Neural cell (in vitro differentiated cells): ENCODE results near the gene DNASE1L2.
"Not testable (repeated sequence)": the region's sequence is repeated elsewhere in the genome, so short reads cannot be mapped to it uniquely, and the experiment has no call there.

Experiments used
- CTCF ChIP-seq: fragments of 450-650 bp; IDR thresholded peaks from 2 replicates; pipeline ENCODE4 v1.5.1; 2014; ENCODE audit warnings: antibody characterized with exemption, mild to moderate bottlenecking, moderate library complexity; ENCODE audit not compliant: poor library complexity, severe bottlenecking
- EP300 ChIP-seq: fragments of 450-650 bp; conservative IDR thresholded peaks from 2 replicates; pipeline ENCODE4 v1.6.1; 2014; ENCODE audit warnings: antibody characterized with exemption, mild to moderate bottlenecking, moderate library complexity; ENCODE audit not compliant: poor library complexity, severe bottlenecking
- EZH2 ChIP-seq: fragments of 200-600, 300-800 bp; shearing (Covaris generic), sonication (generic); IDR thresholded peaks from 2 replicates; pipeline ENCODE4 v1.6.1; 2014; ENCODE audit warnings: antibody characterized with exemption, low read length, borderline replicate concordance, mild to moderate bottlenecking; ENCODE audit not compliant: insufficient read depth, poor library complexity, severe bottlenecking
- MXI1 ChIP-seq: fragments of 450-650 bp; conservative IDR thresholded peaks from 2 replicates; pipeline ENCODE4 v1.6.1; 2014; ENCODE audit warnings: antibody characterized with exemption, mild to moderate bottlenecking; ENCODE audit not compliant: poor library complexity, severe bottlenecking
- POLR2AphosphoS5 ChIP-seq: IDR thresholded peaks from 2 replicates; pipeline ENCODE4 v1.6.1; 2012
- RAD21 ChIP-seq: fragments of 450-650 bp; conservative IDR thresholded peaks from 2 replicates; pipeline ENCODE4 v1.6.1; 2014; ENCODE audit warnings: antibody characterized with exemption, mild to moderate bottlenecking, moderate library complexity
- SMC3 ChIP-seq: fragments of 450-650 bp; conservative IDR thresholded peaks from 2 replicates; pipeline ENCODE4 v1.6.1; 2014; ENCODE audit warnings: antibody characterized with exemption, mild to moderate bottlenecking, moderate library complexity; ENCODE audit not compliant: poor library complexity
- TAF1 ChIP-seq: IDR thresholded peaks from 2 replicates; pipeline ENCODE4 v1.6.1; 2012; ENCODE audit warnings: low read depth
- TF ChIP-seq, protein P1 (sequence below): IDR thresholded peaks from 2 replicates; pipeline ENCODE4 v1.6.1; 2012; ENCODE audit warnings: borderline replicate concordance

- not testable (repeated sequence) for TF ChIP-seq EZH2, RAD21, POLR2AphosphoS5, TAF1, CTCF, MXI1, SMC3, EP300
- TF ChIP-seq, protein P1, sequence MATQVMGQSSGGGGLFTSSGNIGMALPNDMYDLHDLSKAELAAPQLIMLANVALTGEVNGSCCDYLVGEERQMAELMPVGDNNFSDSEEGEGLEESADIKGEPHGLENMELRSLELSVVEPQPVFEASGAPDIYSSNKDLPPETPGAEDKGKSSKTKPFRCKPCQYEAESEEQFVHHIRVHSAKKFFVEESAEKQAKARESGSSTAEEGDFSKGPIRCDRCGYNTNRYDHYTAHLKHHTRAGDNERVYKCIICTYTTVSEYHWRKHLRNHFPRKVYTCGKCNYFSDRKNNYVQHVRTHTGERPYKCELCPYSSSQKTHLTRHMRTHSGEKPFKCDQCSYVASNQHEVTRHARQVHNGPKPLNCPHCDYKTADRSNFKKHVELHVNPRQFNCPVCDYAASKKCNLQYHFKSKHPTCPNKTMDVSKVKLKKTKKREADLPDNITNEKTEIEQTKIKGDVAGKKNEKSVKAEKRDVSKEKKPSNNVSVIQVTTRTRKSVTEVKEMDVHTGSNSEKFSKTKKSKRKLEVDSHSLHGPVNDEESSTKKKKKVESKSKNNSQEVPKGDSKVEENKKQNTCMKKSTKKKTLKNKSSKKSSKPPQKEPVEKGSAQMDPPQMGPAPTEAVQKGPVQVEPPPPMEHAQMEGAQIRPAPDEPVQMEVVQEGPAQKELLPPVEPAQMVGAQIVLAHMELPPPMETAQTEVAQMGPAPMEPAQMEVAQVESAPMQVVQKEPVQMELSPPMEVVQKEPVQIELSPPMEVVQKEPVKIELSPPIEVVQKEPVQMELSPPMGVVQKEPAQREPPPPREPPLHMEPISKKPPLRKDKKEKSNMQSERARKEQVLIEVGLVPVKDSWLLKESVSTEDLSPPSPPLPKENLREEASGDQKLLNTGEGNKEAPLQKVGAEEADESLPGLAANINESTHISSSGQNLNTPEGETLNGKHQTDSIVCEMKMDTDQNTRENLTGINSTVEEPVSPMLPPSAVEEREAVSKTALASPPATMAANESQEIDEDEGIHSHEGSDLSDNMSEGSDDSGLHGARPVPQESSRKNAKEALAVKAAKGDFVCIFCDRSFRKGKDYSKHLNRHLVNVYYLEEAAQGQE: not testable (repeated sequence)
These were observed 26.8 kb downstream of the DNASE1L2 start for GRCh38 chr16:2263026-2263425.
